Bronchial epithelial cell (primary cell): ENCODE results near the gene BLM. TPM values are rescaled to one million over a fixed set of nuclear protein-coding genes. Genes with fewer than 3 reads are reported as not detected.

Experiments used
- DNase-seq: peaks from one replicate; pipeline ENCODE4 v3.0.0-alpha.2; 2010; ENCODE audit warnings: low read depth
- FAIRE-seq: peaks from 2 replicates; lab custom pipeline; 2011; peaks lifted over from hg19 to GRCh38; lab: Jason Lieb, UNC
- H3K27me3 ChIP-seq: 2 replicates; pipeline ENCODE4 v1.5.1; 2011; ENCODE audit warnings: low read length; ENCODE audit not compliant: control insufficient read depth, insufficient read depth
- H3K36me3 ChIP-seq: 2 replicates; pipeline ENCODE4 v1.5.1; 2011; ENCODE audit warnings: low read length; ENCODE audit not compliant: control insufficient read depth, insufficient read depth
- H3K4me3 ChIP-seq: 2 replicates; pipeline ENCODE4 v1.5.1; 2011; ENCODE audit warnings: mild to moderate bottlenecking, low read depth, low read length, control low read depth
- CTCF ChIP-seq: IDR thresholded peaks from 2 replicates; pipeline ENCODE4 v1.5.1; 2011; ENCODE audit warnings: mild to moderate bottlenecking, moderate library complexity, low read length, control low read depth, inconsistent platforms; ENCODE audit not compliant: insufficient read depth, severe bottlenecking
- total RNA-seq: library from RNA; depleted of rRNA; stranded (reverse); fragments of >200 nt; gene quantifications from 2 replicates; pipeline ENCODE4 v1.2.1, GENCODE V29; 2014

The BLM gene
- total RNA-seq, 1 donor from 2014 or later = 0.26 TPM

GRCh38 chr15:90857883-90858443 is 140.8 kb downstream of the BLM start:
- TF ChIP-seq CTCF = no peak
- Histone ChIP-seq H3K36me3 (no peaks in the 10 kb centered on the region), H3K4me3 (no peak overlapping the region), H3K27me3 (no peaks in the 10 kb centered on the region)
- FAIRE-seq (no peak), DNase-seq (no peak)

- no peak for TF ChIP-seq CTCF
- Histone ChIP-seq H3K27me3 (no peaks in the 10 kb centered on the region), H3K36me3 (no peaks in the 10 kb centered on the region), H3K4me3 (no peak overlapping the region)
- DNase-seq (no peak), FAIRE-seq (no peak)
Measured at GRCh38 chr15:90859234-90860131, 142.3 kb downstream of the BLM start.

- no peak for FAIRE-seq
- no peak for TF ChIP-seq CTCF
- DNase-seq = no peak
- Histone ChIP-seq H3K36me3 (no peaks in the 10 kb centered on the region), H3K27me3 (no peaks in the 10 kb centered on the region), H3K4me3 (no peak overlapping the region)
Measured at GRCh38 chr15:90860450-90860849, 143.3 kb downstream of the BLM start.

GRCh38 chr15:90860942-90861675 is 144.0 kb downstream of the BLM start:
- Histone ChIP-seq H3K4me3 (no peak overlapping the region), H3K36me3 (no peaks in the 10 kb centered on the region), H3K27me3 (no peaks in the 10 kb centered on the region)
- TF ChIP-seq CTCF = no peak
- FAIRE-seq = no peak
- peak; percentile 64 for DNase-seq

GRCh38 chr15:90862487-90862886 is 145.3 kb downstream of the BLM start:
- no peak for DNase-seq

More at GRCh38 chr15:90862487-90862886, 145.3 kb downstream of the BLM start:
- Histone ChIP-seq H3K4me3 (no peak overlapping the region), H3K36me3 (no peaks in the 10 kb centered on the region), H3K27me3 (no peaks in the 10 kb centered on the region)
- no peak for FAIRE-seq
- no peak for TF ChIP-seq CTCF
